GM13976 (cell line): ENCODE data around the gene DPH2.

Experiments used
- DNase-seq: peaks from one replicate; pipeline ENCODE4 v3.0.0; 2012; ENCODE audit warnings: low spot score
- in situ Hi-C: fragments of 300-500 bp; cut with MboI; formaldehyde crosslinking; loops from one replicate; pipeline ENCODE4 v1.12.0; 2022; ENCODE audit warnings: low sequenced_read_pairs, mixed read lengths, inconsistent platforms; ENCODE audit not compliant: unreplicated experiment
- TF ChIP-seq, protein P1 (sequence below): IDR thresholded peaks from 2 replicates; pipeline ENCODE4 v1.5.1; 2012; ENCODE audit warnings: borderline replicate concordance, mild to moderate bottlenecking; ENCODE audit not compliant: insufficient read depth; ENCODE audit errors: extremely low read depth, missing control alignments, control extremely low read depth

DPH2 gene

GRCh38 chr1:43969746-43970466 is at the start of gene DPH2:
TSS of gene DPH2 (plus strand) at chr1:43970010. CDS start at chr1:43970176, 166 bp downstream.
- in situ Hi-C loops = no loop called here
- TF ChIP-seq, protein P1, sequence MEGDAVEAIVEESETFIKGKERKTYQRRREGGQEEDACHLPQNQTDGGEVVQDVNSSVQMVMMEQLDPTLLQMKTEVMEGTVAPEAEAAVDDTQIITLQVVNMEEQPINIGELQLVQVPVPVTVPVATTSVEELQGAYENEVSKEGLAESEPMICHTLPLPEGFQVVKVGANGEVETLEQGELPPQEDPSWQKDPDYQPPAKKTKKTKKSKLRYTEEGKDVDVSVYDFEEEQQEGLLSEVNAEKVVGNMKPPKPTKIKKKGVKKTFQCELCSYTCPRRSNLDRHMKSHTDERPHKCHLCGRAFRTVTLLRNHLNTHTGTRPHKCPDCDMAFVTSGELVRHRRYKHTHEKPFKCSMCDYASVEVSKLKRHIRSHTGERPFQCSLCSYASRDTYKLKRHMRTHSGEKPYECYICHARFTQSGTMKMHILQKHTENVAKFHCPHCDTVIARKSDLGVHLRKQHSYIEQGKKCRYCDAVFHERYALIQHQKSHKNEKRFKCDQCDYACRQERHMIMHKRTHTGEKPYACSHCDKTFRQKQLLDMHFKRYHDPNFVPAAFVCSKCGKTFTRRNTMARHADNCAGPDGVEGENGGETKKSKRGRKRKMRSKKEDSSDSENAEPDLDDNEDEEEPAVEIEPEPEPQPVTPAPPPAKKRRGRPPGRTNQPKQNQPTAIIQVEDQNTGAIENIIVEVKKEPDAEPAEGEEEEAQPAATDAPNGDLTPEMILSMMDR = no peak

GRCh38 chr1:43921022-43921421 is 48.8 kb upstream of the DPH2 start:
- TF ChIP-seq, protein P1 = no peak

More at GRCh38 chr1:43969746-43970466, at the start of gene DPH2:
- DNase-seq = peak; percentile 99

GRCh38 chr1:43924516-43924915 is 45.3 kb upstream of the DPH2 start:
- in situ Hi-C loops = no loop called here
- DNase-seq = no peak
- TF ChIP-seq, protein P1 = no peak

More at GRCh38 chr1:43921022-43921421, 48.8 kb upstream of the DPH2 start:
- no peak for DNase-seq
- in situ Hi-C loops = no loop called here

GRCh38 chr1:43925846-43926245 is 44.0 kb upstream of the DPH2 start:
- in situ Hi-C loops = loop anchor here (25.0 kb wide), 2 partner anchors 389 to 689 kb away; partner anchors contain the start of gene PTPRF
- TF ChIP-seq, protein P1 = no peak
- DNase-seq = no peak

DNA sequence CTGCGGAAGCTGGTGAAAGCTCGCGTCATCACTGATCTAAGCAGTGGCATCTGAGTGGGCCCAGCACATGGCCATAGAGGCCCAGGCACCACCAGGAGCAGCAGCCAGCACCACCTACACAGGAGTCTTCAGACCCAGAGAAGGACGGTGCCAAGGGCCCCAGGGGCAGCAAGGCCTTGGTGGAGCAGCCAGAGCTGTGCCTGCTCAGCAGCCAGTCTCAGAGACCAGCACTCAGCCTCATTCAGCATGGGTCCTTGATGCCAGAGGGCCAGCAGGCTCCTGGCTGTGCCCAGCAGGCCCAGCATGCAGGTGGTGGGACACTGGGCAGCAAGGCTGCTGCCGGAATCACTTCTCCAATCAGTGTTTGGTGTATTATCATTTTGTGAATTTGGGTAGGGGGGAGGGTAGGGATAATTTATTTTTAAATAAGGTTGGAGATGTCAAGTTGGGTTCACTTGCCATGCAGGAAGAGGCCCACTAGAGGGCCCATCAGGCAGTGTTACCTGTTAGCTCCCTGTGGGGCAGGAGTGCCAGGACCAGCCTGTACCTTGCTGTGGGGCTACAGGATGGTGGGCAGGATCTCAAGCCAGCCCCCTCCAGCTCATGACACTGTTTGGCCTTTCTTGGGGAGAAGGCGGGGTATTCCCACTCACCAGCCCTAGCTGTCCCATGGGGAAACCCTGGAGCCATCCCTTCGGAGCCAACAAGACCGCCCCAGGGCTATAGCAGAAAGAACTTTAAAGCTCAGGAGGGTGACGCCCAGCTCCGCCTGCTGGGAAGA is 39.5 kb upstream of the DPH2 start:
- peak; percentile 52 for DNase-seq
- in situ Hi-C loops = loop anchor here (10.0 to 25.0 kb wide), 3 partner anchors 166 to 693 kb away; partner anchors contain the start of gene PTPRF
- TF ChIP-seq, protein P1 = peak; percentile 13

DNA sequence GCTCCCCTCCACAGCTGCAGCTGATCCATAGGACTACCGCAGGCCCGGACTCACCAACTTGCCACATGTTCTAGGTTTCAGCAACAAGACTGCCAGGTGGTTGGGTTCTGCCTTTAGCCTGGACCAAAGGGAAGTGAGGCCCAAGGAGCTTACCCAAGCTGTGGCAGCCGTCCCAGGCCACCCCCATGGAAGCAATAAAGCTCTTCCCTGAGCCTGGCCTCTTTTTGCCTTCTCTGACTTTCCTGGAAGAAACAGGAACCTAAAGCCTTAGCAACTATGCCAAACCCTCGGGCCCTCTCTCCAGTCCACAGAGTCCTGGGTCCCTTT is 38.9 kb upstream of the DPH2 start:
- DNase-seq = no peak
- in situ Hi-C loops = loop anchor here (10.0 to 25.0 kb wide), 3 partner anchors 166 to 694 kb away; partner anchors contain the start of gene PTPRF
- TF ChIP-seq, protein P1 = no peak
